GM19099 (cell line): Measurements from ENCODE around the gene ZNF408.
A peak's percentile ranks its signal among the peaks of the same experiment; 100 is the strongest.

Experiments
- POLR2A ChIP-seq: IDR thresholded peaks from 3 replicates; pipeline ENCODE4 v1.6.1; 2011; ENCODE audit warnings: low read depth; ENCODE audit not compliant: insufficient read length; ENCODE audit errors: extremely low read depth

ZNF408 gene

DNA sequence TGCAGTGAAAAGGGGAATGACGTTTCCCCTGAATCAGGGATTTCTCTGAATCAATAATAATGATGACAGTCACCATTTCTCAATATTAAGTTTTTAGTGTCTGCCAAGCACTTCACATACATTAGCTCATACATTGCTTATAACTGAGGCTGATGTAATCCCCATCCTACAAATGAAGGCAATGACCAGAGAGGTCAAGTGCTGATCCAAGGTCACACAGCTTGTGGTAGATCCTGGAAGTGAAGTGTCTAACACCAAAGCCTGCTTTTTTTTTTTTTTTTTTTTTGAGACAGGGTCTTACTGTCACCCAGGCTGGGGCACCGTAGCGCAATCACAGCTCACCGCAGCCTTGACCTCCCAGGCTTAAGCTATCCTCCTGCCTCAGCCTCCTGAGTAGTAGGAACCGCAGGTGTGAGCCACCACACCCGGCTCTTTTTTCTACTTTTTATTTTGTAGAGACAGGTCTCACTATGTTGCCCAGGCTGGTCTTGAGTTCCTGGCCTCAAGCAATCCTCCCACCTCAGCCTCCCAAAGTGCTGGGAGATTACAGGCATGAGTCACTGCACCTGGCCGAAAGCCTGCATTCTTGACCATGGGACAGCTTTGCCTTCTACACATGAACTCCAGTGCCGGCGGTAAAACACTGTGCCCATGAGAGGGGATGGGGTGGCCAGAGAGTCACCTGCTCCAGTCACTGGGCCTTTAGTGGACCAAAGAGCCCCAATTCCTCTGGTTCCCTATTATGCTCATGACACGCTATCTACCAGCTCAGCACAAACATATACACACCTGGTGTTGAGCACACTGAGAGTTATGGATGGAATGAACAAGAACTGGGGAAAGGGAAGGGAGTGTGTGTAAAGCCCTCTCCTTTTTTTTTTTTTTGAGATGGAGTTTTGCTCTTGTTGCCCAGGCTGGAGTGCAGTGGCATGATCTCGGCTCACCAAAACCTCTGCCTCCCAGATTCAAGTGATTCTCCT, 17.8 kb upstream of the ZNF408 start:
- TF ChIP-seq POLR2A = no peak

DNA sequence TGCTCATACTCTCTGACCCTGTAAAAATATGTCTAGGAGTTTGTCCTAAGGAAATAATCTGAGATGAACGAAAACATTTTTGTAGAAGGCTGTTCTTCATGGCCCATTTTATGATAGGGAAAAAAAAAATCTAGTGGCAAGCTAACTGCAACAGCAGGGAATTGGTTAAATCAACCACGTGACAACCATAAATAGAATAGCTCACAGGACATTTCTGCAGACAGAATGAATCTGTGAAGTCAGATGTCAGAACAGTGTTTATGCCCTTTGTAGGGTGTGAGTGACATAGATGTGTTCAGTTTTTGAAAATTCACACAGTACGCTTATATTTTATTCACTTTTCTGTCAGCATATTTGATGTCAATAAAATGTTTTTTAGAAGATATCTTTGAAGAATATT, 16.5 kb upstream of the ZNF408 start:
- no peak for TF ChIP-seq POLR2A

DNA sequence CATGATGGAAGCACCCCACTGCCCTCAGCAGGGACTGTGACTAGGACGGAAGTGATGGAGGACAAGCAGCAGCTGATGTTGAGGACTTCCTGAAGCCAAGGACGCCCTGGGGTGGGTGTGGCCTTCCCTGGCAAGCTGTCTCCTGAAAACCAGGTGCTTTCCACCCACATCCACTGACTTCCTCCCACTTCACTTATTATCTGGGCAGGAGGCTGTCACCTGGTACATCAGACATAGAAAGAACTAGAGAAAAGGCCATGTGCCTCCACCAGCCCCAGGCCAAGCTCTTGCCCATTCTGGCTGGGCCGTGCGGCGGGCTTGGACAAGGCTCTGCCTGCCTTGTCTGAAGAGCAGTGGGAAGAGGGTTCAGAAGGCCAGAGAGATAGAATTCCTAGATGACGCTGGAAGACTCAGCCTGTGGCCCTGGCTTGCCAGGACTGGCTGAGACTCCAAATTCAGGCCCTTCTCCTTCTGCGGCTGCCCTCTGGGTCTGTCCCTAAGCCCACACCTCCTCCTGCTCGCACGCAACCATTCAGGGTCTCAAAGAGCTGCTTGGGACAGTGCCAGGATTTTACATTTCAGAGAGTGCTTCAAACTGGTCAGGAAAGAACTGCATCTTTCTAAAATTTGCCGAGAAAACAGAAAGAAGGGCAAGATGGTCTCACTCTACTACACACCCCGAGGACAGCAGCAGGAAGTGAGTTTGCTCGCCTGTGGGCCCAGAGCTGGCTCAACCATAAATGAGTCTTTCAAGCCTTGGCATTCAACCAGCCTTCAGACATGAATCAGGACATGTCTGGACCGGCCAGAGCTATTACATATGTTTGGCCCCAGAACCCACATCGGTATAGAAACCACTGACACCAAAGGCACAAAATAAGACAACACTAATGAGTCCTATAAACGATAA, 13.7 kb upstream of the ZNF408 start:
- no peak for TF ChIP-seq POLR2A

DNA sequence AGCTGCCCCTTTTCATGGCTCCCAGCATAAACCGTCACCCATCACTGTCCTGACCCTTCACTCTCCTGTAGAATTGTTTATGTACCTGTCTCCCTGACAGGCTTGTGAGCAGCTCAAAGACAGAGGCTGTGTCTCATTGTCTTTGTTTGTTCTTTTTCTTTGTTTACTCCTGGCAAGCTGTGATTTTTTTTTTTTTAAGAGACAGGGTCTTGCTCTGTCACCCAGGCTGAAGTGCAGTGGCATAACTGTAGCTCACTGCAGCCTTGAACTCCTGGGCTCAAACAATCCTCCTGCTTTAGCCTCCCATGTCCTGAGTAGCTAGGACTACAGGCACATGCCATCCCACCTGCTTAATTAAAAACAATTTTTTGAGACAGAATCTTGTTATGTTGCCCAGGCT, 10.1 kb upstream of the ZNF408 start:
- TF ChIP-seq POLR2A = no peak

DNA sequence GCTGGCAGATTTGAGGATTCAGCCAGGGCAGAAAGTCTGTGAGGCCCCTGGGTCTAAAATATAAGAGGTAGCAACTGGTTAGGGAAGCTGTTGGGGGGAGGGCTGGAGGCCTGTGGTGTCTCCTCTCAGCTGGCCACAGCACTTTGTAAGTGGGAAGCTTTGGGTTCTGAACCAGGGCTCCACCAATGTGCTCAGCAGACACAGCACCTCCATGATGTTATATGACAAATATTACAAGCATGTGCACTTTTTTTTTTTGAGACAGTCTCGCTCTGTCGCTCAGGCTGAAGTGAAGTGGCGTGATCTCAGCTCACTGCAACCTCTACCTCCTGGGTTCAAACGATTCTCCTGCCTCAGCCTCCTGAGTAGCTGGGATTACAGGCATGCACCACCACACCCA, 8.4 kb upstream of the ZNF408 start:
- no peak for TF ChIP-seq POLR2A

DNA sequence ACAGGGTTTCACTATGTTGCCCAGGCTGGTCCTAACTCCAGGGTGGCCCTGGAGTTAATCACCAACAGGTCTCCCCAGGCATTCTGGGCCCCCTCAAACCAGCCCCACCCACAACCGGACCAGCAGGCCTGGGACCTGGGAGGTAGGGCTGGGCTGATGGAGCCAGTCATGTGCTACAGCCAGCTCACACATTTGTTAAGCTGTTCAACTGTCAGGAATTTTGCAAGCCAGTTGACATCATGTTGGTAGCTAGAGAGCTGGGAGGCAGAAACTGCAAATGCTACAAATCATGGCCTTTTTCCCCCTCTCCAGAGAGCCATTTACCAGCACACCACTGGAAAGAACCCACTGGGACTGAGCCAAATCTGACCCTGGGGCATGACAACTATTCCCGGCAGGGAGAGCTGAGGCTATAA, 7.2 kb upstream of the ZNF408 start:
- TF ChIP-seq POLR2A = no peak

DNA sequence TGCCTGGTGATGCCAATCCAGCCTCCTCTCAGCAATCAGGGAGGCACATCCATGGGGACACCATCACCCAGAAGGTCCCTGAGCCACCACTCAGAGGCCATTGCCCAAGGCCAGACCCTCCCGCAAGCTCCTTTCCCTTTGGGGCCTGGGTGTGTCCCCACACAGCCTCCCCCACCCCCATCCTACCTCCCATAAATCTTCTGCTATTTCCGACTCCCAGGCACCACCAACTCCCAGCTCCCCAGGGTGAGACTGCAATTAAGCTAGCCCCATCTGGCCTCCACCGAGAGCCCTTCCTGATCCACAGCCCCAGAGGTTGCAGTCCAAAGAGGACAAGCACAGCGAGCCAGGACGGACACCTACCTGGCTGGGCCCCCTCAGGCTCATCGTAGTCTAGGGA, 6.8 kb upstream of the ZNF408 start:
- no peak for TF ChIP-seq POLR2A

DNA sequence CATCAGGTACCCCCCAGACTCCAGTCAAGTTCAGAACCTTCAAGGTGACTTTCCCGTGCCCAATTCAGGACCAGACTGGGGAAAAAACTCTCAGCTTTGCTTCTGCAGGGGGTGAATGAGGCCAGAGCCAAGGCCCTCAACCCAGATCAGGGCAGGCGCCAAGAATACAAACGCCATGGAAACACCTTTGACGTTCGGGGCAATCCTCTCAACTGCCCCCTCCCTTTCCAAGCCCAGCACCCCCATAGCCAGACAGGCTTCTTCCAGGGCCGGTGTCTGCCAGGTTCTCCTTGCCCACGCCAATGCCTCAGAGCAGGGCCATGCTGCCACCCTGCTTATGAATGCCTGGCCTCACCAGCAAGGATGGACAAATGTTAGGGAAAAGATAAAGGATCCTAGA, 6.2 kb upstream of the ZNF408 start:
- no peak for TF ChIP-seq POLR2A

DNA sequence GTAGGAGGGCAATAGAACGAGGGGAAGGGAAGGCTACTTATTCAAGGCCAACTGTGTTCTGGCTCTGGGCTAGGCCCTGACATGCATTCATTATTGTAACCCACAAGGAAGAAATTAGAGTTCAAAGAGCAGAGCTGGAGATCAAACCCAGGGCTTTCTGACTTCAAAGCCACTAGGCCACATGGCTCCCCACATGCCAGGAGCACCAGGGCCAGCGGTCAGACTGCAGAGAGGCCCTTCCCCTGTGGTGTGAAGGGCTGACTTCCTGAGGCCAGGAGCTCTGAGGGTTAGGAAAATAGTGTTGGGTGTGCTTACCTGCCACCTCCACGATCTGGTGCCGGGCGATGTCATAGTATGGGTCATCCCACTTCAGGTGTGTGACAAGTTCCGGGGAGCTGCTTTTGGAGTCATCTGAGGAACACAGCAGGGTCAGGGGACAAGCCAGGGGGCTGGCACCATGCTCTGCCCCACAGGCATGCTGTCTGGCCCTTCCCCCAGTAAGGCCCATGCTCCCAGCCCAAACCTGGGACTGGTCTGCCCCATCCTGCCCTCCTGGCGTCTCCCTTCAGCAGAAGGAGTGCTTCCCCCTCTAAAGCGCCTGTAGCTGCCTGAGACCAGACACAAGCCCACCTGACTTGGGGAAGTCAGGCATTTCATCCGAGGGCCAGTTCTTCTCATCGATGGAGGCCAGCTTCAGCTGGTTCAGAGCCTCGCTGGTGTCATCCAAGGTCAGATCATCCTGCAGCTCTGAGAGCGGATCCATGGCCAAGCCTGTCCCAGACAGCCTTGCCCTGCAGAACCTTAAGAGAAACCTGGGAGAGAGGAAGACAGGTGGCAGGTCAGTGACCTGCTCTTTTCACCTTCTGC, 5.3 kb upstream of the ZNF408 start:
- TF ChIP-seq POLR2A = no peak

DNA sequence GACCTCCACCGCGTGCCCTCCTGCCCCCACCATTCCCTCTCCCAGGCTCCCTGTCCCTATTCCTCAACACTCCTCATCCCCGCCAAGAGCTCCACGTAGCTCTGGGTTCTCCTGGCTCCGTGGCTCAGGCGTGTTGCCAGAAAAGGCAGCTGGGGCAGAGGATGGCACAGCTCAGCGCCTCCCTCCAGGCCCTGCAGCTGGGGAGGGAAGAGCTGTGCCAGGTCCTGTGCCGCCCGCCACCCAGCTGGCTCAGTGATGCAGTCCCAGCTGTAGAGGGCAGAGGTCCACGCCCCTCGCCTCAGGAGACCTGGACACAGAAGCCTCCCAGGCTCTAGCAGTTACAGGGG, 4.6 kb upstream of the ZNF408 start:
- TF ChIP-seq POLR2A = no peak

DNA sequence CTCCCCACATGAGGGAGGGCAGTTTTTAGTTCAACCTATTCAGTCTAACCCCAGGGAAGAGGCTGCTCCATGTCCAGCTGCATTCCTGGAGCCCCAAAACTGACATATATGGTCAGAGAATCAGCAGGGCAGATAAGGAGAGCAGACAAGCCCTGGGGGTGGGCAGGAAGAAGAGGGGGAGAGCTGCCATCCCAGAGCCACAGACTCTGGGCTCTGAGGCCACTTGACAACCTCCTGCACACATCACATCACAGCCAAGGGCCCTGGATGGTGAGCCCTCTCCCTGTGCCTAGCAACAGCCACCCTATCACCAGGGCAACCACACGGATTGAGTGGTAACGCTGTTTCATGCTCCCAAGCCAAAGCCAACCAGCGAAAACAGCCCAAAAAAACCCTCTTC, 3.5 kb upstream of the ZNF408 start:
- TF ChIP-seq POLR2A = no peak

DNA sequence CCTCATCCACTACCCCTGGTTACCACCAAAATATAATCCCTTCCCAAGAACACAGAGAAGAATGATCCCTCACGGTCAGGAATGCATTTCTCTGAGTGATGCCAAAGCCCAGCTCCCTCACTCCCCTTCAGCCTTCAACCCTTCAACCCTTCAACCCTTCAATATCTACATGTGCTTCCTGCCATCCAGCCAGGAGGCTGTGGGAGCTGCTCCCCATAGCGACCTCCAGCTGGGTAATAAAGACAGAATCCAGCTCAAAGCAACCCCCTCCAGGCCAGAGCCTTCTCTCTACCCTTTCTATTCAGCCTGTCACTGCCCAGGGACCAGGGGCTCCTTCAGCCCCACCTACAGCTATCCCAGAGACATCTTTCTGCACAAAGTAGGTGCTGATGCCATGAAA, 3.1 kb upstream of the ZNF408 start:
- no peak for TF ChIP-seq POLR2A

DNA sequence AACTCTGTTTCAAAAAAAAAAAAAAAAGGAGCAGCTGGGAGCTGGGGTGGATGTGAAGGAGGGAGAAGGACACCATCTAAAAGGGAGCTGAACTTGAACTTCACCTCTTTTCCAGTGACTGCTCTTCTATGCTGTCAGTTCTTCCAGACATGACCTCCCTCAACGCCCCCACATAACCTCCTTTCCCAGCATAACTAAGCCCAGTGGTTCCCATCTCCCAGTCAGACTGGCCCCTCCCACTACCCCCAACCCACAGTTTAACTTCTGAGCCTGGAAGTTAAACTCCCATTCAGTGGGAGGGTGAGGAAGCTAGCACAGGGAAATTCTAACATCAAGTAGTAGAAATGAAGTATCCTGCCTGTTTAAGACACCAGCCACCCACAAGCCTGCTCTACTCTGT, 2.2 kb upstream of the ZNF408 start:
- TF ChIP-seq POLR2A = no peak

DNA sequence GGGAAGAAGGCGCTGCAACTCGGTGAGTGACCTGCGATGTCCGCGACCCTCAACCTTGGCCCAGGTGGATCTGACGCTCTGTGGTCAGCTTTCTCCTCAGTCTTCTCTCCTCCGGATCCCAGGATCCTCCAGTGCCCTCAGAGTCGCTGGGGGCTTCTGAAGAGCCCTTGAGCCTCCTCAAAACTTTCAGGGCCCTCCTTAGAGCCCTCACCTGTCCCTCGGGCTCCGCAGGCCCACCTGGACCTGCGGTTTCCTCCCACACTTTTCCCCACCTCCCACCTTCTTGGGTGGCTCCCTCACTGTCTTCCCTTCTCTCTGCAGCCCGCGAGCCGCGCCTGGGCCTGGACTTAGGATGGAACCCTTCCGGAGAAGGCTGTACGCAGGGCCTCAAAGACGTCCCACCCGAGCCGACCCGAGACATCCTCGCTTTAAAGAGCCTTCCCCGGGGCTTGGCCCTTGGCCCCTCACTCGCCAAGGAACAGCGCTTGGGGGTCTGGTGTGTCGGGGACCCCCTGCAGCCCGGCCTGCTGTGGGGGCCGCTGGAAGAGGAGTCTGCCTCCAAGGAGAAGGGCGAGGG, 335 bp downstream of the ZNF408 start:
- TF ChIP-seq POLR2A = peak; percentile 26
